ENCODE data around the gene KCNH6. TPM values are rescaled to one million over a fixed set of nuclear protein-coding genes. Genes with fewer than 3 reads are reported as not detected.

Gene KCNH6
- total RNA-seq, 1 experiment from 2014 or later = 1.6 TPM

DNA sequence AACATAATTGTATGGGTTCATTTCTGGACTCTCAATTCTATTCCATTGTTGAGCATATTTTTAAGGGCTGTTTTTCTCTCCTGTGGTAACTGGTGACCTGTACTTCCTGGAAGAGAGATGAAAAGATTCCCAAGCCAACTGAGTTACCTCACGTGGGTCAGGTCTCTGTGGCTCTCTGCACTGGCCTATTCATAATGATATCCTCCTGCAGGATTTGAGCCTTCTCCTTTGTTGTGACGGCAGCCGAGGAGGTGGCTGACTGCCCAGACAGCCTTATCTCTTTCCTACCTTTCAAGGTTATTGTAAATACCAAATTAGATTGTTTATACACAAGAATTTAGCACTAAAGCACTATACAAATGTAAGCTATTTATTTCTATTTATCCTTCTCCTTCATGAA lies 49.0 kb upstream of the KCNH6 start:
- H2BK20ac ChIP-seq (ENCODE audit: low read depth, low read length, poor library complexity, severe bottlenecking) = no peak overlapping the region
- WGBS (ENCODE audit: extremely low coverage, insufficient read length, low lambda C conversion rate) = no CpG with 5 or more reads among the region's 3 CpGs
- H3K4me2 ChIP-seq (ENCODE audit: insufficient read depth, insufficient read length, low read length) = no peak overlapping the region
- H3K9me3 Mint-ChIP-seq = no peaks in the 10 kb centered on the region
- no peak overlapping the region for H3K14ac ChIP-seq (ENCODE audit: insufficient read depth, low read length)
- no peak overlapping the region for H2AK5ac ChIP-seq (ENCODE audit: insufficient read length, low read length)
- H3K27me3 ChIP-seq (ENCODE audit: insufficient read depth, low read length) = no peaks in the 10 kb centered on the region; the same call in 1 of the 2 replicates
- H4K8ac ChIP-seq (replicated peaks; ENCODE audit: insufficient read length, low read depth, low read length) = no peak overlapping the region
- H4K91ac ChIP-seq (ENCODE audit: insufficient read length, low read depth, low read length) = no peak overlapping the region
- H2BK5ac ChIP-seq (ENCODE audit: insufficient read length, low read length) = no peak overlapping the region
- H3K9me3 ChIP-seq (ENCODE audit: control insufficient read depth, low read depth, low read length) = no peaks in the 10 kb centered on the region
- no peak overlapping the region for H3K27ac Mint-ChIP-seq
- no peaks in the 10 kb centered on the region for H4K20me1 ChIP-seq (ENCODE audit: control insufficient read depth, insufficient read depth, insufficient read length)
- H2BK12ac ChIP-seq (ENCODE audit: insufficient read length, low read depth, low read length) = no peak overlapping the region
- H2BK15ac ChIP-seq (ENCODE audit: low read depth, low read length) = no peak overlapping the region
- no peak overlapping the region for H3K56ac ChIP-seq (ENCODE audit: insufficient read length, low read depth, low read length)
- H3K4me1 ChIP-seq (ENCODE audit: insufficient read depth, low read length) = no peaks in the 10 kb centered on the region; the same call in 1 of the 2 replicates
- no peak for TF ChIP-seq CTCF (conservative IDR thresholded peaks at IDR 0.05)
- no peak overlapping the region for H3K23ac ChIP-seq (ENCODE audit: insufficient read length, low read depth, low read length)
- no peak overlapping the region for H3K27ac ChIP-seq (ENCODE audit: insufficient read length, low read depth, low read length)
- no peak overlapping the region for H3K4me3 Mint-ChIP-seq
- no peak for DNase-seq
- peaks cover 53% of the 10 kb centered on the region for H3K27me3 Mint-ChIP-seq (ENCODE audit: low read depth)
- no peaks in the 10 kb centered on the region for H3K79me1 ChIP-seq (ENCODE audit: insufficient read depth, low read depth, low read length, poor library complexity, severe bottlenecking)
- no peaks in the 10 kb centered on the region for H3K36me3 Mint-ChIP-seq (ENCODE audit: insufficient read depth in 1 of 3, low read depth in 3 of 3)
- H3K79me2 ChIP-seq (ENCODE audit: insufficient read depth, low read length) = no peaks in the 10 kb centered on the region
- H3K4ac ChIP-seq (ENCODE audit: low read depth, low read length) = no peak overlapping the region
- H3T11ph ChIP-seq (ENCODE audit: low read length) = no peak overlapping the region
- H2BK120ac ChIP-seq (ENCODE audit: low read depth, low read length, poor library complexity, severe bottlenecking) = no peak overlapping the region
- H3K4me1 Mint-ChIP-seq = peaks cover 19 to 30% of the 10 kb centered on the region in 2 experiments
- H3K23me2 ChIP-seq (ENCODE audit: insufficient read length, low read depth, low read length, poor library complexity, severe bottlenecking) = peaks cover 13% of the 10 kb centered on the region
- no peak overlapping the region for H3K18ac ChIP-seq (ENCODE audit: insufficient read length, low read depth, low read length)
- no peak overlapping the region for H2AFZ ChIP-seq (ENCODE audit: low read length)
- H3K9ac ChIP-seq (ENCODE audit: extremely low read depth, insufficient read length, low read length) = no peak overlapping the region
- no peak overlapping the region for H4K5ac ChIP-seq (ENCODE audit: insufficient read length, low read depth, low read length)

Data from H9 (cell line).